GM19463 (cell line): ENCODE results near the gene CHODL.

Experiments
- ATAC-seq: cut with Tn5 transposase; IDR thresholded peaks from one replicate; pipeline ENCODE4 v1.9.1; 2021; ENCODE audit warnings: mild to moderate bottlenecking, moderate library complexity; ENCODE audit not compliant: unreplicated experiment

CHODL gene, protein sequence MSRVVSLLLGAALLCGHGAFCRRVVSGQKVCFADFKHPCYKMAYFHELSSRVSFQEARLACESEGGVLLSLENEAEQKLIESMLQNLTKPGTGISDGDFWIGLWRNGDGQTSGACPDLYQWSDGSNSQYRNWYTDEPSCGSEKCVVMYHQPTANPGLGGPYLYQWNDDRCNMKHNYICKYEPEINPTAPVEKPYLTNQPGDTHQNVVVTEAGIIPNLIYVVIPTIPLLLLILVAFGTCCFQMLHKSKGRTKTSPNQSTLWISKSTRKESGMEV

DNA sequence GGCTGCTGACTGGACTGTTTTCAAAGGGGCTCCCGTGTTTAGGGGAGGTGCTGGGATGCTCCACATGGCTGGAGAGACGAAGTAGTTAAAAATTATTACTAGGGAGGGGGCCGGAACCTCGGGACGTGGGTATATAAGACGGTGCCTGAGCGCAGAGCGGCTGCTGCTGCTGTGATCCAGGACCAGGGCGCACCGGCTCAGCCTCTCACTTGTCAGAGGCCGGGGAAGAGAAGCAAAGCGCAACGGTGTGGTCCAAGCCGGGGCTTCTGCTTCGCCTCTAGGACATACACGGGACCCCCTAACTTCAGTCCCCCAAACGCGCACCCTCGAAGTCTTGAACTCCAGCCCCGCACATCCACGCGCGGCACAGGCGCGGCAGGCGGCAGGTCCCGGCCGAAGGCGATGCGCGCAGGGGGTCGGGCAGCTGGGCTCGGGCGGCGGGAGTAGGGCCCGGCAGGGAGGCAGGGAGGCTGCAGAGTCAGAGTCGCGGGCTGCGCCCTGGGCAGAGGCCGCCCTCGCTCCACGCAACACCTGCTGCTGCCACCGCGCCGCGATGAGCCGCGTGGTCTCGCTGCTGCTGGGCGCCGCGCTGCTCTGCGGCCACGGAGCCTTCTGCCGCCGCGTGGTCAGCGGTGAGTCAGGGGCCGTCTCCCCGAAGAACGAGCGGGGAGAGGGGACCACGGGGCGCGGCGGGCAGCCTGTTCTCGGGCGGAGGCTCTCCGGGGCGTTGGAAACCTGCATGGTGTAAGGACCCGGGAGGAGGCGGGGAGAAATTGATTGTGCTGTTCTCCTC, at the start of gene CHODL:
CHODL (plus strand) TSS at position 163 of the 793 bp plus-strand sequence; CDS start at position 554, 391 bp downstream.
- no peak for ATAC-seq

DNA sequence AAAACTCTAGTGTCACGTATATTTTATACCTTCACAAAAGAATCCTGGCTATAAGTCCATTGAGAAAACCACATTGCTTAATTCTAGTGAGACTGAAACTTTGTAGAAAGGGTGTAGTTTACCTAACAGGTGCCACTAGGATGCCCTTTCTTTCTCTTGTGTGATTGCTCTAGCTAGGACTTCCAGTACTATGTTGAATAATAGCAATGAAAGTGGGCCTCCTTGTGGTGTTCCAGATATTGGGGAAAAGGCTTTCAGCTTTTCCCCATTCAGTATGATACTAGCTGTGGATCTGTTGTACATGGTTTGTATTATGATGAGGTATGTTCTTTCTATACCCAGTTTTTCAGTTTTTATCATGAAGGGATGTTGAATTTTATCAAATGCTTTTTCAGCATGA, 39.7 kb upstream of the CHODL start:
- no peak for ATAC-seq

DNA sequence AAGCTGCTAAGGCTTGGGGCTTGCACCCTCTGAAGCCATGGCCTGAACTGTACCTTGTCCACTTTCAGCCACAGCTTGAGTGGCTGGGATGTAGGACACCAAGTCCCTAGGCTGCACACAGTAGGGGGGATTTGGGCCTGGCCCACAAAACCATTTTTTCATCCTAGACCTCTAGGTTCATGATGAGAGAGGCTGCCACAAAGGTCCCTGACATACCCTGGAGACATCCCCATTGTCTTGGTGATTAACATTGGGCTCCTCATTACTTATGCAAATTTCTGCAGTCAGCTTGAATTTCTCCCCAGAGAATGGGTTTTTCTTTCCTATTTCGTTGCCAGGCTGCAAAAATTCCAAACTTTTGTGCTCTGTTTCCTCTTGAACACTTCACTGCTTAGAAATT, 26.3 kb upstream of the CHODL start:
- no peak for ATAC-seq

DNA sequence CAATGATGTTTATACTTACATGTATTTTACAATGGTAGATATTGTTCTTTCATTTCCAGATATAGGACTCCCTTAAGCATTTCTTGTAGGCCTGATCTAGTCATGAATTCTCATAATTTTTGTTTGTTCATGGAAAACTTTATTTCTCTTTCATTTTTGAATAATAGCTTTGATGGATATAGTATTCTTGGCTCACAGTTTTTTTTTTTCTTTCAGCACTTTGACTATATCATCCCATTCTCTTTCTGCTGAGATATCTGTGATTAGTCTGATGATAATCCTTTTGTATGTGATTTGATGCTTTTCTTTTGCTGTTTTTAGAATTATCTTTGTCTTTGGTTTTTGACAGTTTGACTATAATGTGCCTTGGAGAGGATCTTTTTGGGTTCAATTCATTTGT, 24.1 kb upstream of the CHODL start:
- no peak for ATAC-seq

DNA sequence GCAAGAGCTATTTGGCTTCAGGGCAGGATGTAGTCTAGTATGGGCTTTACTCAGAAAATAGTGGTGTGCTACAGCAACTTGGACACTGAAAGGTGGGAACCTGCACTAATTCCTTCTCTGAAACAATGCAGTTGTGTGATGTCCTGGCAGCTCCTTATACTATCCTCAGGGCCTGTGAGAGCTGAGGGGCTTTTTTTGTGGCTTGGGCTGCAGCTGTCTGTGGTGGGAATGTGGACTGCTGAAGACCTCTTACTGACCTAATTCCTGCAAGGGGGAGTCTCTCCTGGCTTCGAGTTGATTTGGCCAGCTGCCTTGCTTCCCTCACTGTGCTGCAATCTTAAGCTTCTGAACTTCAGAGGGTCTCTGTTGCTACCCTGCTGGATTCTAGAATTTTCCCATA, 22.3 kb upstream of the CHODL start:
- ATAC-seq = no peak

DNA sequence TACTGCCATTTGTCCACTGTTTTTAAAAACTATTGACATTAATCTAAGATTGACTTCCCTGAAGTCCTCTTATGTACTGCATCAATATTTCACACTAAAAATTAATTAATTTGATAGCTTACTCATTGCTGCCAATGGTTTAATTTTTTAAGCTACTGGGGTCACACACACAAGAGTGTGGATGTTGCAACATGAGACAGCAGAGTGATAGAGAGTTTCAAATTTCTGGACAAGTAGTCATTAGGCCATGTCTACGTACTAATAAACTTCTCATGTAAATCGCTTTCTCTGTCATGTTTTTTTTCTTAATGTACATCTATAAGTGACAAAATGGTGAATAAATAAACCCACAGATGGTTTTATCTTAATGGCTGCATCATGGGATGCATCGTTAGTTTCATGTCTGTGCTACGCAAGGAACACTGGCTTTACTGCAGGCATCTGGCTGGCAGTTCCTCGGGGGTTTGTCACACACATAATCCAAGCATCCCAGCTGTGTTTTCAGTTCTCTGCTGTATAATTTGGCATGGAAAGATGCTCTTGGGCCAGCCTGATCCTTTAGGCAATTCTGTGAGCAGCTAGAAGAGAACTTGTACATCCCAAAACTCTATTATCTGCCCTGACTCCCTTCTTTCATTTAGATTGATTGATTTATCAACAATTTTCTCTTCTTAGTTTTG, 16.4 kb upstream of the CHODL start:
- no peak for ATAC-seq

DNA sequence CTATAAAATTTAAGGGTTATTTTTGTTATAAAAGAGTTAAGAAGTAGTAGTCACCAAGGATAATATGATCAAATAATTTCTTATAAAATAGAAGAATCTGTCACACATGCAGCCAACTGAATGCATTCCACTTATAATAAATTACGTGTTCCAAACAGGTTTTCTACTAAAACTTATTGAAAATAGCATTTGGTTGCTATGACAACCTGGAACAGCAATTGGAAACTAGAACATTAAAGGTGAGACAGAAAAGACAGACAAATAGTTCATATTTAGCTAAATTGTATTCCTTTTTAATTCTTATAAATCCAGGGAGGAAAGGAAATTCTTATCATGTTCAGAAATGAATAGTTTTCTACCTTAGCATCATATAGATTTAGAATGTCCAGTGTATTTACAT, 9.1 kb upstream of the CHODL start:
- ATAC-seq = no peak

DNA sequence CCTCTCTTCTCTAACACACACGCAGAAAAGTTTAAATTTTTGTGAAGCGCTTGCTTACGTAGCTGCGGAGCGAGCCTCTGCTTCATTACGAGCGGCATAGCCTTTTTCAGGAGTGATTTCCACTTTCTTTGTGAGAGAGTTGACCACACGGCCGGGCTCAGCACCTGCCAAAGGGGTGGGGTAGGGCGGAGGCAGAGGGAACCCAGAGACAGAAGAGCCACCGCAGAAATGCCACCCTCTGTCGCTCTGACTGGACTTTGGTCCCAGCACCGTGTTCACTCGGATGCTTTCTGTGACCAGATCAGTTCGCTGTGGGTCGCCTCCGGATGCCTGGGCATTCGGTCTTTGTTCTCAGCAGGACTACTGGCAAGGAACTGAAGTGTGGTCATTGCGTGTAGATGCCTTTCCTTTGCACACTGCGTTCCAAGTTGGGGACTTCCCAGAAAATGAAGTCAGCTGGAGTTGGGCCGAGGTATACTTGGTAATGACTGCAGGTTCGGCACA, 883 bp downstream of the CHODL start:
- ATAC-seq = no peak

DNA sequence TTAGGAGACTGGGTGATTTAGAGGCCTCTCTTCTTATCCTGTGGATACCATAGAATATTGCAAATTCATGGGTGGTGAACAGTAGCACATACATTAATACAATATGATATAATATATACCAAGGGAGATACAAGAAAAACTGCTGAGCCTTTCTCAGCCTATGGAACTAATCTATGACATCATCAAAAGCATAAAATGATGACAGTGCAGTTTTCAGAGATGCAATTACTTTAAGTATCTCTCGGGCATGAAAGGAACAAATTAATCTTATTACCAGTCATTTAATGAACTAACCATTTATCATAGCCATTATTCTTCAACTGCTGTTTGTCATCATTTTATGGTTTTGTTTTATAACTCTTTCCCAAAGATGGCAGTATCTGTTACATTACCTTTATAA, 3.5 kb downstream of the CHODL start:
- ATAC-seq = no peak

DNA sequence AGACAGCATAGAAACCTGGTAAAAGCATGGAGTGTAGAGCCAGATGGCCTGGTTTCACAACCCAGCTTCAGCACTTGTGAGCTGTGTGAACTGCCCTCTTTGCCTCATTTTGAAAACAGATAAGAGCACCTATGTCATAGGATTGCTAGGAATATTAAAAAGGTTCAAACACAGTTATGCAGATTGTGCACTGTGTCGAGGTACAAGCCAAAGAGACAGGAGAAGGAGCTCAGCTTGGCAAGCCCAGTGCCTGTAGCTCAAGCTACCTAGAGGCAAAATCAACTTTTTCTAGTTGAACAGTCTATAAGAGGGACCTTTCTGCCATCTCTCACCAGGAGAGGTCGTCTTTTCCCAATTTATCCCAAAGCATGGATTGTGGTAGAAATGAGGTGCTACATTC, 5.0 kb downstream of the CHODL start:
- ATAC-seq = peak; percentile 66

DNA sequence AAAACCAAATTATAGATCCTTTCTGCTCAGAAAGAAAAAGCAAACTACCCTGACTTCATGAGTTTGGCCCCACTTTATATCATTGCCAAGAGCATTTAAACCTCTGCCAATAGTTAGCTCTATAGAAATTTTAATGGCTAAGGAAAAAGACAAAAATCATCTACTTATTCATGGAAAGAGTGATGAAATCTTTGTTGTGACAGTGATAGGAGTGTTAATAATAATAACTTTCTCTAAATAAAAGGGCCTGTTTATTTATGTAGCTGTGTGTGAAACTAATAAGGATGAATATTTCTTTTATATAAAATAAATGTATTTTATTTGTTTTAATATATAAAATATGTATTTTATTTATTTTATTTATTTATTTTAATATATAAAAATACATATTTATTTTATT, 6.4 kb downstream of the CHODL start:
- ATAC-seq = no peak

DNA sequence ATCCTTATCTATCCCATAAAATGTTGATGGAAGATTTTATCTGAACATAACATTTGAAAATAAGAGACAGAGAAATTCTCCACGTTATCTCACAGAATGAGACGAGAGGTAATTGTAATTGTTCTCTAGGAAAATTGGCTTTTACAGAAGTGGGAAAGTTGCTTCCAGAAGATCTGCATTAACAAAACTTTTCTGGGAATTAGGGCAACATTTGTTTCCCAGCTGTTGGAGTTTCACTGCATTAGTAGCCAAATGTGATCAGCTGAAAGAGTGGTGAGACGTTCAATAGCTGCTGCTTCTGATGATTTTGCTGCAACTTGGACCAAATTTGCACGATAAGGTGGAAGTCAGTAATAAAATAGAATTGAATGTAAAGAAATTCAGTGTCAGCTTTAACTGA, 7.6 kb downstream of the CHODL start:
- no peak for ATAC-seq

DNA sequence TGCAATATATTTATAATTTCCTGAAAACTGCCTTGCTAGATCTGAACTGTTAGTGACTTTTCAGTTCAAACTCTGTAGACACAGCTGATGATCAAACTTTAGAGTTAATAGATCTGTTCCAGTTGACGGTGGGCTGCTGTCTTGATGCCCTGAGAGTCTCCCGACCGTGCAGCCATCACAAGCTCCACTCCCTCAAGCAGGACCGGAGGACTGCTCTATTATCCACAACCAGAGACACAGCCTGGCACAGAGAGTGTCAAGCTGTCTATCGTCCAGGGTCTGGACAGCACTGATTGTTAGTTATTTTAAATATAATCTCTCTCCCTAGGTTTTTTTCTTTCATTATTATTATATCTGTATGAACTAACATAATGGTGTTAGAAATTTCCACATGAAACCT, 8.0 kb downstream of the CHODL start:
- no peak for ATAC-seq

DNA sequence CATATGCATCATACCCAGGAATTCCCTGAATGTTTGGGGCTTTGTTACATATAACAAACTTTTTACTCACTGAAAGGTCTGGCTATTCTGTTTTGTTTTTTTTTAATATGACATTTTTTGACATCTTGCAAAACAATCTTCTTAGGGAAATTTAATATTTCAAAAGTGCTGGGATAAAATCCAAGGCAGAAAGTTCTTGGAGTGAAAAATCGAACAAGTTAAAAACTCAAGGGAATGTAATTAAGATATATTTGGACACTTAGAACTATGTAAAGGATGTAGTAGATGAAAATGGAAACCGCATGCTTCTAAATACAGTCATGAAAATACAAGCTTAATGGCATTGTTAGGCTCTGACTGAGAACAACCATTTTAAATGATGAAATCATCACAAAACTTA, 8.6 kb downstream of the CHODL start:
- ATAC-seq = no peak

DNA sequence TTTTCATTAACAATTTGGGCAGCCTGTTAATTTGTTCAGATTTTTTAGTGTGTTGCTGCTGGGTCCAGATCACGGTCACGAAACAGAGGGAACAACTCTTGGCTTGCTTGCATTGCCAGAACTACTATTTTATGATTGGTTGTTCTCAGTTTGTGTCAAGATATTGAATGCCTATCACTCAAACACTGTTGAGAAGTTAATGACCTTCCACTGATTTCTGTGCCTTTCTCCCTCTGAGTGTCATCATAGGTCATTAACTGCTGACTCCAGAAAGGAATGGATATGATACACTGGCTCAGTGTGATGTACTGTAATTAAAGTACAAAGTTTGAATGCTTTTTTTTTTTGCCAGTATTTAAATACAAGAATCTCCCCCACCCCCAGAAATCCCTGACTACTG, 9.2 kb downstream of the CHODL start:
- no peak for ATAC-seq

DNA sequence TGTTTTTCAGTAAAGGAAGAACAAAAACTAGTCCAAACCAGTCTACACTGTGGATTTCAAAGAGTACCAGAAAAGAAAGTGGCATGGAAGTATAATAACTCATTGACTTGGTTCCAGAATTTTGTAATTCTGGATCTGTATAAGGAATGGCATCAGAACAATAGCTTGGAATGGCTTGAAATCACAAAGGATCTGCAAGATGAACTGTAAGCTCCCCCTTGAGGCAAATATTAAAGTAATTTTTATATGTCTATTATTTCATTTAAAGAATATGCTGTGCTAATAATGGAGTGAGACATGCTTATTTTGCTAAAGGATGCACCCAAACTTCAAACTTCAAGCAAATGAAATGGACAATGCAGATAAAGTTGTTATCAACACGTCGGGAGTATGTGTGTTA, 21.3 kb downstream of the CHODL start:
- ATAC-seq = no peak

DNA sequence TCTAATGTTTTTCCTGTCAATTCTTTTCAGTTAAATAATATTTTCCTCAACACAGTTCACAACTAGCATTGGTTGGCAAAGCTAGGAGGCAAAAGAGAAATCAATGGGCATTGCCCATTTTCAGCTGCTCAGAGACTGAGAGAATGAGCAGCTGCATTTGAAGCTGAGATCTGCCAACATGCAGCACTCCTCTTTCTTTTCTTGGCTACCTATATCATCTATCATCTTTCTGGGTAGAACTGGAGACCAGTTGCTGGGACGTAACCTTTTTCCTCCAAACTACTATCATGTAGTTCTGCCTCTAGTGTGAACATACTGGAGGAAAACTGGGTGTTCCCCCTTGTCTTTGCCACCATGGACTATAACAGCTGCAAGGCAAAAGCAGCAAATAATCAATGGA, 22.9 kb downstream of the CHODL start:
- no peak for ATAC-seq

DNA sequence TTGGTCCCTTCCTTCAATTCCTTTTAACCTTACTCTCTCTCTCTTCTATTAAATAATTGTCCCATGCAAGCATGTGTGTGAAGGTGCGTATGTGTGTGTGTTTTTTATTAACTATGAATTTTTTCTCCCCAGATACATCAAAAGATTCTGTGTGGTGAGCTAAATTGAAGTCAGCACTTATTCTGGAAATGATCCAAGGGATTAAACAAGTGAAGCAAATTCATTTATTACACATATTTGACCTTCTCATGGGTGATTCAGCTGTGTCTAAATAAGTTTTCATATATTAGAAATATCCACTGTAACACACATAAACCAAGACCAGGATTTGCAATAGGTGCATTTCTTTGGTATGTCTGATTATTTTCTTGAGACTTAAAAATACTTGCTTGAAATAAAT, 24.3 kb downstream of the CHODL start:
- no peak for ATAC-seq

DNA sequence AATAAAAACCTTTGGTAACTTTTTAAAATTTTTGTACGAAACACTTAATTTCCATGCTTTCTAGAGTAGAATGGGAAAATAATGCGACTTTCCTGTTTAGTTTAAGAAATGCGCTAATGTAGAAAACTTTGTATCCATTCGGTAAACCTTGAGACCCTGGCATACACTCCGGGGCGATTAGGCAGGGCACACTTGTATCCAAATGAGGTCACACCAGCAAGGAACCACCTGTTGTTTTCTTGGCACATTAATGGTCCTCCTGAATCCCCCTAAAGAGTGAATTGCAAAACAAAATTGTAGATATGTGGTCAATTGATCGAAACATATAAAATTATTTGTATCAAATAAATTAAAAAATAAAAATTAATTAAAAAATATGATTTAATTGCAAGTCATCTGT, 25.2 kb downstream of the CHODL start:
- no peak for ATAC-seq

DNA sequence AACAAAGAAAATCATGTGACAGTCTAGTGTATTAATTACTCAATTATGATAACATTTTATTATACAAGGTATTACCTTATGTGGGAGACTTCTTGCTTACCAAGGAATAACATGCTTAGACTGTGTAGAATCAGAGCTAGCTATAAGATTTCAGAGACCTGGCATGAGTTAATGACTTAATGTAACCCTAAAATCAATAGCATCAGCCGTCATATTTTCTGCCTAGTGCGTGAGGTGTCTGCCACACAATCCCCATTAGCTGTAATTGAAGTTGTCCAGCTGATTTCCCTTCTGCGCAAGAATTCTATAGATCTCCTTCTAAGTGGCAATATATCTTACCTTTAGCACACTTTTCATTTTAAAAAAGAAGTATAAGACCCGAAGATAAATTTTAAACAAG, 28.8 kb downstream of the CHODL start:
- no peak for ATAC-seq

DNA sequence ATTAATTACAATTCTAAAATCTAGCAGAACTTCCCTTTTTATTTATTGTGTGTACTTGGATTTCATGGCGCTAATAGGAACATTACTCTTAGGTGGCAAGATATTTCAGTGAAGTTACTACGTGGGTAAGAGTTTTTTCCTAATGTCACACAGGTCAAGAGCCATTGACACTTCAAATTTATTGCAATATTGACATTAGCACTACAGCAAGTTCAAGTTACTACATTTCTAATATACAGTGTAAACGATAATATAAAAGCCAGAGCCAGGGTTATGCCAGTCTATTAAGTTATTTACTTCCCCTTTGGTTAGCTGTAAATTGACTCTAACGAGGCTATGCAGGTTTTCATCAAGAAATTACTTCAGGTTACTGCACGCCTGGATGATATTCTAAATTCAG, 29.7 kb downstream of the CHODL start:
- ATAC-seq = no peak

DNA sequence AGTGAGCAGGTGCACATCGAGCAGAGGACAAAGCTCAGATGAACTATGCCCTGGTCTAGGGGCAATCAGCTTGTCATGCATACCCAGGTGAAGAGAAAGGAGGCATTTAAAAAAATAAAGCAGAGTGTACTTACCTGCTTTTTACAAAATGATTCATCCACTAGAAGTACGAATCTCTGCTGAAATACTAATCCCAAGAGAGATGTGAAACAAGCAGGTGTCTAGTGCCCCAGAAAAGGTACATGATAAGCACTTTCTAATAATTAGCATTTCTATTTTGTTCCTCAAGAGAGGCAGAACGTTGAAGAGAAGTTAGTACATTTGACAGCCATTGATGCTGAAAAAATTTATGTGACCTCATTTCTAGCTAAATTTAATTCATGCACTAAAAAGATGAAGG, 31.1 kb downstream of the CHODL start:
- ATAC-seq = no peak
